ENCODE data around the gene SRRM1. TPM values are rescaled to one million over a fixed set of nuclear protein-coding genes. Genes with fewer than 3 reads are reported as not detected.

Gene SRRM1
- total and polyA plus RNA-seq, 10 of the 15 experiments (the other 5 are each of a cell fraction or from before 2014, with no cell fraction given) = 36.8 to 285 (median 126) TPM

DNA sequence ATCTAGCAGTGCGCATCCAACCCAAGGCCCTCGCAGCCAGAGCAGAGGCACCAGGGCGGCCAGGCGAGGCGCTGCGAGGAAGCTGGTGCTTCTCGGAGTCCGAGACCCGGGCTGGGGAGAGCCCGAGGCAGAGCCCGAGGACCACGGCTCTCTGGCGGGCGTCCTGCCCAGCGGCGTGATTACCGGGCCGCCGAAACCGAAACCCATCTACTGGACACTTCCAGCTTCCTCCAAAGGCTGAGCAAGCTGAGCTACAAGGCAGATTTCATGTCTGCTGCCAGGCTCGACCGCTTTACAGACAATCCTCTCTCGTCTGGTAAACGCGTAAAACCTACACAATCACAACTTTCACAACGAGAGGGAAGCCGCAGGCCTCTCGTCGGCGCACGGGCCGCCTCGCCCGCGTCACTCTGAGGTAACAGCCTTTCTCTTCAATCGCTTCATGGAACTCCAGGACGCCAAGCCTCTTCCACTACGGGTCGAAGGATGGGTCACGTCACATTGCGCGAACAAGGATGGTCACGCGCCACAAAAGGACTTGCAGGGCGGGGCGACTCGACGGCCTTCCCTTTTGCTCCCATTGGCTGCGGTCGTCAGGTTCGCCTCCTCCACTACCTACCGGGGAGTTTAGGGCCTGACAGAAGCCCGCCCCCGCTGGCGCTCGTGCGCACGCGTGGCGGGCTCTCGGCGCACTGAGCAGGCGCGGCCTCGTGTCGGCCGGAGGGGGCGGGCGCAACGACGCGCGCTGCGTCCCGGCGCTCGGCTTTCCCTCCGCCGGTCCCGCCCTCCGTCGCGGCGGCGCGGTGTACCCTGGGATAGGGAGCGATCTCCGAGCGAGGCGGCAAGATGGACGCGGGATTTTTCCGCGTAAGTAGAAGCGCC, at the start of gene SRRM1 (continued):
- TF ChIP-seq, protein P1, sequence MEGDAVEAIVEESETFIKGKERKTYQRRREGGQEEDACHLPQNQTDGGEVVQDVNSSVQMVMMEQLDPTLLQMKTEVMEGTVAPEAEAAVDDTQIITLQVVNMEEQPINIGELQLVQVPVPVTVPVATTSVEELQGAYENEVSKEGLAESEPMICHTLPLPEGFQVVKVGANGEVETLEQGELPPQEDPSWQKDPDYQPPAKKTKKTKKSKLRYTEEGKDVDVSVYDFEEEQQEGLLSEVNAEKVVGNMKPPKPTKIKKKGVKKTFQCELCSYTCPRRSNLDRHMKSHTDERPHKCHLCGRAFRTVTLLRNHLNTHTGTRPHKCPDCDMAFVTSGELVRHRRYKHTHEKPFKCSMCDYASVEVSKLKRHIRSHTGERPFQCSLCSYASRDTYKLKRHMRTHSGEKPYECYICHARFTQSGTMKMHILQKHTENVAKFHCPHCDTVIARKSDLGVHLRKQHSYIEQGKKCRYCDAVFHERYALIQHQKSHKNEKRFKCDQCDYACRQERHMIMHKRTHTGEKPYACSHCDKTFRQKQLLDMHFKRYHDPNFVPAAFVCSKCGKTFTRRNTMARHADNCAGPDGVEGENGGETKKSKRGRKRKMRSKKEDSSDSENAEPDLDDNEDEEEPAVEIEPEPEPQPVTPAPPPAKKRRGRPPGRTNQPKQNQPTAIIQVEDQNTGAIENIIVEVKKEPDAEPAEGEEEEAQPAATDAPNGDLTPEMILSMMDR (IDR thresholded peaks at IDR 0.05 in 2 of 3, conservative IDR thresholded peaks at IDR 0.05 in 1 of 3; ENCODE audit: control insufficient read depth in 2 of 3, extremely low read depth in 1 of 3, insufficient read depth in 1 of 3, low read depth in 3 of 3, low read length in 3 of 3) = peak in 2 of 3 experiments; percentile 13 to 20; a peak in 2 of 6 replicates
- TF ChIP-seq, protein P2, sequence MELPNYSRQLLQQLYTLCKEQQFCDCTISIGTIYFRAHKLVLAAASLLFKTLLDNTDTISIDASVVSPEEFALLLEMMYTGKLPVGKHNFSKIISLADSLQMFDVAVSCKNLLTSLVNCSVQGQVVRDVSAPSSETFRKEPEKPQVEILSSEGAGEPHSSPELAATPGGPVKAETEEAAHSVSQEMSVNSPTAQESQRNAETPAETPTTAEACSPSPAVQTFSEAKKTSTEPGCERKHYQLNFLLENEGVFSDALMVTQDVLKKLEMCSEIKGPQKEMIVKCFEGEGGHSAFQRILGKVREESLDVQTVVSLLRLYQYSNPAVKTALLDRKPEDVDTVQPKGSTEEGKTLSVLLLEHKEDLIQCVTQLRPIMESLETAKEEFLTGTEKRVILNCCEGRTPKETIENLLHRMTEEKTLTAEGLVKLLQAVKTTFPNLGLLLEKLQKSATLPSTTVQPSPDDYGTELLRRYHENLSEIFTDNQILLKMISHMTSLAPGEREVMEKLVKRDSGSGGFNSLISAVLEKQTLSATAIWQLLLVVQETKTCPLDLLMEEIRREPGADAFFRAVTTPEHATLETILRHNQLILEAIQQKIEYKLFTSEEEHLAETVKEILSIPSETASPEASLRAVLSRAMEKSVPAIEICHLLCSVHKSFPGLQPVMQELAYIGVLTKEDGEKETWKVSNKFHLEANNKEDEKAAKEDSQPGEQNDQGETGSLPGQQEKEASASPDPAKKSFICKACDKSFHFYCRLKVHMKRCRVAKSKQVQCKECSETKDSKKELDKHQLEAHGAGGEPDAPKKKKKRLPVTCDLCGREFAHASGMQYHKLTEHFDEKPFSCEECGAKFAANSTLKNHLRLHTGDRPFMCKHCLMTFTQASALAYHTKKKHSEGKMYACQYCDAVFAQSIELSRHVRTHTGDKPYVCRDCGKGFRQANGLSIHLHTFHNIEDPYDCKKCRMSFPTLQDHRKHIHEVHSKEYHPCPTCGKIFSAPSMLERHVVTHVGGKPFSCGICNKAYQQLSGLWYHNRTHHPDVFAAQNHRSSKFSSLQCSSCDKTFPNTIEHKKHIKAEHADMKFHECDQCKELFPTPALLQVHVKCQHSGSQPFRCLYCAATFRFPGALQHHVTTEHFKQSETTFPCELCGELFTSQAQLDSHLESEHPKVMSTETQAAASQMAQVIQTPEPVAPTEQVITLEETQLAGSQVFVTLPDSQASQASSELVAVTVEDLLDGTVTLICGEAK (IDR thresholded peaks at IDR 0.05; ENCODE audit: borderline replicate concordance) = no peak
- TF ChIP-seq, protein P3, sequence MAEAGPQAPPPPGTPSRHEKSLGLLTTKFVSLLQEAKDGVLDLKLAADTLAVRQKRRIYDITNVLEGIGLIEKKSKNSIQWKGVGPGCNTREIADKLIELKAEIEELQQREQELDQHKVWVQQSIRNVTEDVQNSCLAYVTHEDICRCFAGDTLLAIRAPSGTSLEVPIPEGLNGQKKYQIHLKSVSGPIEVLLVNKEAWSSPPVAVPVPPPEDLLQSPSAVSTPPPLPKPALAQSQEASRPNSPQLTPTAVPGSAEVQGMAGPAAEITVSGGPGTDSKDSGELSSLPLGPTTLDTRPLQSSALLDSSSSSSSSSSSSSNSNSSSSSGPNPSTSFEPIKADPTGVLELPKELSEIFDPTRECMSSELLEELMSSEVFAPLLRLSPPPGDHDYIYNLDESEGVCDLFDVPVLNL (IDR thresholded peaks at IDR 0.05; ENCODE audit: low read depth, low read length) = peak; percentile 12; the same call in 1 of the 2 replicates
- TF ChIP-seq SREBF2 (IDR thresholded peaks at IDR 0.05; ENCODE audit: low read length) (no peak), EZH2 (IDR thresholded peaks at IDR 0.05; ENCODE audit: borderline replicate concordance, control insufficient read depth, low read depth, low read length) (no peak), EGR1 (IDR thresholded peaks at IDR 0.05; ENCODE audit: borderline replicate concordance in 1 of 2, low read depth in 2 of 2, low read length in 2 of 2) (peak; percentile 81 to 99), ETV6 (conservative IDR thresholded peaks at IDR 0.05 in 1 of 2, IDR thresholded peaks at IDR 0.05 in 1 of 2; ENCODE audit: borderline replicate concordance in 1 of 2, low read depth in 1 of 2) (peak in 1 of 2 experiments; percentile 33; a peak in 1 of 4 replicates), SMARCA5 (IDR thresholded peaks at IDR 0.05) (peak; percentile 79), MXI1 (IDR thresholded peaks at IDR 0.05; ENCODE audit: low read depth, low read length) (peak; percentile 50; the same call in 1 of the 2 replicates), YY1 (IDR thresholded peaks at IDR 0.05; ENCODE audit: low read depth, low read length) (no peak; the same call in none of the 2 replicates), MEF2B (IDR thresholded peaks at IDR 0.05; ENCODE audit: partially characterized antibody, poor library complexity, severe bottlenecking) (peak; percentile 10), PAX5 (IDR thresholded peaks at IDR 0.05; ENCODE audit: borderline replicate concordance, low read depth, low read length) (peak; percentile 54; the same call in 1 of the 2 replicates), WRNIP1 (IDR thresholded peaks at IDR 0.05; ENCODE audit: borderline replicate concordance, low read depth, low read length) (no peak), CREB1 (IDR thresholded peaks at IDR 0.05; ENCODE audit: low read depth) (peak; percentile 97), RUNX3 (IDR thresholded peaks at IDR 0.05; ENCODE audit: low read length) (peak; percentile 61)
- TF ChIP-seq, protein P4, sequence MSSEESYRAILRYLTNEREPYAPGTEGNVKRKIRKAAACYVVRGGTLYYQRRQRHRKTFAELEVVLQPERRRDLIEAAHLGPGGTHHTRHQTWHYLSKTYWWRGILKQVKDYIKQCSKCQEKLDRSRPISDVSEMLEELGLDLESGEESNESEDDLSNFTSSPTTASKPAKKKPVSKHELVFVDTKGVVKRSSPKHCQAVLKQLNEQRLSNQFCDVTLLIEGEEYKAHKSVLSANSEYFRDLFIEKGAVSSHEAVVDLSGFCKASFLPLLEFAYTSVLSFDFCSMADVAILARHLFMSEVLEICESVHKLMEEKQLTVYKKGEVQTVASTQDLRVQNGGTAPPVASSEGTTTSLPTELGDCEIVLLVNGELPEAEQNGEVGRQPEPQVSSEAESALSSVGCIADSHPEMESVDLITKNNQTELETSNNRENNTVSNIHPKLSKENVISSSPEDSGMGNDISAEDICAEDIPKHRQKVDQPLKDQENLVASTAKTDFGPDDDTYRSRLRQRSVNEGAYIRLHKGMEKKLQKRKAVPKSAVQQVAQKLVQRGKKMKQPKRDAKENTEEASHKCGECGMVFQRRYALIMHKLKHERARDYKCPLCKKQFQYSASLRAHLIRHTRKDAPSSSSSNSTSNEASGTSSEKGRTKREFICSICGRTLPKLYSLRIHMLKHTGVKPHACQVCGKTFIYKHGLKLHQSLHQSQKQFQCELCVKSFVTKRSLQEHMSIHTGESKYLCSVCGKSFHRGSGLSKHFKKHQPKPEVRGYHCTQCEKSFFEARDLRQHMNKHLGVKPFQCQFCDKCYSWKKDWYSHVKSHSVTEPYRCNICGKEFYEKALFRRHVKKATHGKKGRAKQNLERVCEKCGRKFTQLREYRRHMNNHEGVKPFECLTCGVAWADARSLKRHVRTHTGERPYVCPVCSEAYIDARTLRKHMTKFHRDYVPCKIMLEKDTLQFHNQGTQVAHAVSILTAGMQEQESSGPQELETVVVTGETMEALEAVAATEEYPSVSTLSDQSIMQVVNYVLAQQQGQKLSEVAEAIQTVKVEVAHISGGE (CRISPR knock-in tag; IDR thresholded peaks at IDR 0.05) = no peak
